GM18873 (cell line): ENCODE results near the gene IL17C.
A peak's percentile ranks its signal among the peaks of the same experiment; 100 is the strongest.
"Not testable (repeated sequence)": the region's sequence is repeated elsewhere in the genome, so short reads cannot be mapped to it uniquely, and the experiment has no call there.

Experiments
- ATAC-seq: cut with Tn5 transposase; IDR thresholded peaks from one replicate; pipeline ENCODE4 v1.9.1; 2021; ENCODE audit warnings: mild to moderate bottlenecking, moderate library complexity, moderate number of reproducible peaks; ENCODE audit not compliant: unreplicated experiment, low FRiP score

Gene IL17C

DNA sequence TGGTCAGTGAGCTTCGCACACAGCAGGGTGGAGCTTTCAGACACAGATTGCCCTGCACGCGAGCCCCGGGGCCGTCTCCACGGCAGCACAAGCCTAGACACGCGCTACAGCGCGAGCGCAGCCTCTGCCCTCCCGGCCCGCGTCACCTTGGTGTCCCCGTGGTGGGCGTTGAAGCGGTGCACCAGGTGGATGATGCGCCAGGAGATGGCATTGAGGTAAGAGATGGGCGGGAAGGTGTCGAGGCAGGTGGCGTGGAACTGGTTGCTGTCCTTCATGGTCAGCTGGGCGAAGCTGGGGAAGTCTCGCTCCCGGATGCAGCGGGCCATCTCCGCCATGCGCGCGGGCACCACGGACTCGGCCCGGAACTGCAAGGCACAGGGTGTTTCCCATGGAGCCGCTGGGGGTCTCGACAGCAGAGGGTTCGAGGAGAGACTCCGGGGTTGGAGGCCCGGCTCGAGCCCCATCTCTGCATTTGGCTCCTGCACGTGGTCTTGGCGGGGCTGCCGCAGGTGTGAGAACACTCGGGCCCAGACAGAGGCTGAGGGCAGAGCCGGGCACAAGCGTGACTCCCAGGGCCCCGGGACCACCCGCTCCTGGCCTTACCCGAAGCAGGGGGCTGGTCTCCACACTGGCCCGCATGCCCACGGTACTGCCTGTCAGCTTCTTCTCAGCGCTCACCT, 16.8 kb downstream of the IL17C start:
- no peak for ATAC-seq

DNA sequence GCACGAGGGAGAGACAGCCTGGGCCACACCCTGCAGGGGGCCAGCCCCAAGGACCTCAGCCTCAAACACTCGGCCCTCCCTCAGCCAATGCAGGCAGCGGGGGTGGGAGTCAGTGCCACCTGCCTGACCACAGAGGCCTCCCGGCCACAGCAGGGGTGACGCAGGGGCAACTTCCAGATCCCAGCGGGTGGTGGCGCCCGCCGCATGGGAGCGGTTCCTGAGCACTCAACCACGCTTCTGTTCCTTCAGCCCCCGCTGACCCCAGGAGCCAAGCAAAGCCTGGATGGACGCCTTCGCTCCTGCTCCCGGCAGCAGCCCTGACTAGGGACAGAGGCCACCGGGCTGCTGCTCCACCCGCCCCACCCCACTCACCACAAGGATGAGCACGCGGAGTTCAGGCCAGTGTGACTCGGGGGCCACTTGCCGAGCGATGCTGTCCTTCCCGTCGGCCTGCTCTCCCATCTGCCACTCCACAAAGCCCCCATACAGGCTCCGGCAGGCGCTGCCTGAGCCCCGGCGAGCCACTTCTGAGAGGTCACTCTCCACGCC, 17.4 kb downstream of the IL17C start:
- no peak for ATAC-seq

DNA sequence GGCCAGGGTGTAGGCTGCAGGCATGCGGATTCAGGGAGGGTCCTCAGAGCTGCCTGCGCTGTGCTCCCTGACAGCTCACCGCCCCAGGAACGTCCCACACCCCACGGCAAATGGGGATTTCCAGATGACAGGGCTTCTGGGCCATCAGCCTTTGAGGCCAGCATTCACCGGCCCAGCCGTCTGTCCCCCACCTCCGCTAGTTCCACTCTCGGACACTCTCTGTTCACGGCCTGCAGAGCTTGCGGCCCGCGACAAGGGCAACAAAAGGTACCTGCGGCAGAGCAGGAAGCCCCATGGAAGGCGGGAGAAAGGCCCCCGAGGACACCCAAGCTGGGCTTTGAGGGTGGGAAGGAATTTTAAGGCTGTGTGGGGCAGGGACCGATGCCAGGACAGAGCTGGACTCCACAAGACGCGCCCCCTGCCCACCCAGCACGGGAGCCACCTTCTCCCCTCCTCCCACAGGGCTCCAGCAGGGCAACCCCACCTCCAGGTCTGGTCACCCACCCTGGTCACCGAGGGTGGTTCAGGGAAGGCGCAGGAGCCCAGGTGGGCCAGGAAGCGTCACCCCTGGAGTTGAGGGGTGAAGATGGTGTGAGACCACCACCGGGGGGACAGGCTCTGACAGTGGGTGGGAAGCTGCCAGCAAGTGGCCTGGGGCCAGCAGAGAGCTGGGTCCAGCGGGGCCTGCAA, 18.1 kb downstream of the IL17C start:
- ATAC-seq, result no peak

DNA sequence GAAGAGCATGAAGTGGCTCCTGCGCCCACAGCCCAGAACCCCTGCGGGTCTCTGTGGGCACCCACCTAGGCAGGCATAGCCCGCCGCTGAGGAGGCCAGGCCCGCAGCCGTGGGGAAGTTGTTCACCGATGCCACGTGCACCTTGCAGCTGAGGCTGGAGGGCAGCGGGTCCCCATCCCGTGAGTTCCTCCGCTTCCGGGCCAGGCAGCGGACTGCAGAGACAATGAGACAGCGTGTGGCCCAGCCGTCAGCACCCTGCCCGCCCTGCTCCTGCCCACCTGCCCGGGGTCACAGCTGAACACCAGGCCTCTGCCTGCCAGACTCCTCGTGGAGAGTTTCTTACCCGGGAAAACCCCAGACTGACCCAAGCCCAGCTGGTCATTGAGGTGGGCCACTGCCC, 19.0 kb downstream of the IL17C start:
- ATAC-seq, result no peak

DNA sequence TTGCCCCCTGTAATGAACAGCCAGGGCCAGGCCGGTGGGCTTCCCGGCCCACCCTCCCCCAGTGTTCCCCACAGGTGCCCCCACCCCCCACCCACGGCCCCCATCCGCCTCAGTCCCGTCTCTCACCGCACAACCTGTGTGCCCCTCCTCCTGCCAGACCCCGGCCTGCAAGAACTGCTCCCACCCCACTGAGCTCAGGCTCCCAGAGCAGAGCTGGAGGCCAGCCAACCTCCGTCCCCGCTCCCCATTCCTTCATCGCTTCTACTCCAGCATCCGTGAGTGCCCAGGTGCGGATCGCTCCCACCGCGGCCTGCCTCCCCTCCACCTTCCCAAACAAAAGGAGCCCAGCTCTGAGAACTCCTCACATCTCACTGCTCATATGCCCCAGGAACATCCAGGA, 20.3 kb downstream of the IL17C start:
- ATAC-seq, result no peak

DNA sequence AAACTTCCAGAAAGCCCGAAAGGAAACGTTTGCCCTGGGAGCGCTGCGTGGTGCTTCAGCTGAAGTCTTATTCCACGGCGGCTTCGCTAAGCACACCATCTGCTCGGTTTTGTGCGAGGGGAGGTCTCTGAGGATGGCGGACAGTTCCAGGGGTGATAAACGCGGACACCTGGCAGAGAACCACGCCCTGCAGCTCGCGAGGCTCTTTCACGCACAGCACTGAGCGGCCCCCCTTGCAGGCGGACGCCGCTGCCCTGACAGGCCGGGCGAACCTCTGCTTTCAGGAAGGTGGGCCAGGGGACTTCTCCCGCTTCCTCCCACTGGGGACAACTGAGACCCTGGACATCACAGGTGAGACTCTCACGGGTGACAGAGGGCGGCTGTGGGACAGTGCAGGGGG, 20.8 kb downstream of the IL17C start:
- ATAC-seq, result no peak

DNA sequence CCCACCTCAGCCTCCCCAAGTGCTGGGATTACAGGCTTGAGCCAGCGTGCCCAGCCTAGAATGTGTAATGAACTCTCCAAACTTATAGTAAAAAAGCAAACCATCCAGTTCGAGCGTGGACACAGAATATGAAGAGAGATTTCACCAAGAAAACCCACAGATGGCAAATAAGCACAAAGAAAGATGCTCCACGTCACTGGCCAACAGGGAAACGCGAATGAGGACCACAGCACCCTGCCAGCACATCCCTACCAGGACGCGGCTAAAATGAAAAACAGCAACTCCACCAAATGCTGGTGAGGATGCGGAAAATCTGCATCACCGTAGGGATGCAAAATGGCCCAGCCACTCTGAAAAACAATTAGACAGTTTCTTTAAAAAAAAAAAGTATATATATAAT, 23.1 kb downstream of the IL17C start:
- no peak for ATAC-seq

DNA sequence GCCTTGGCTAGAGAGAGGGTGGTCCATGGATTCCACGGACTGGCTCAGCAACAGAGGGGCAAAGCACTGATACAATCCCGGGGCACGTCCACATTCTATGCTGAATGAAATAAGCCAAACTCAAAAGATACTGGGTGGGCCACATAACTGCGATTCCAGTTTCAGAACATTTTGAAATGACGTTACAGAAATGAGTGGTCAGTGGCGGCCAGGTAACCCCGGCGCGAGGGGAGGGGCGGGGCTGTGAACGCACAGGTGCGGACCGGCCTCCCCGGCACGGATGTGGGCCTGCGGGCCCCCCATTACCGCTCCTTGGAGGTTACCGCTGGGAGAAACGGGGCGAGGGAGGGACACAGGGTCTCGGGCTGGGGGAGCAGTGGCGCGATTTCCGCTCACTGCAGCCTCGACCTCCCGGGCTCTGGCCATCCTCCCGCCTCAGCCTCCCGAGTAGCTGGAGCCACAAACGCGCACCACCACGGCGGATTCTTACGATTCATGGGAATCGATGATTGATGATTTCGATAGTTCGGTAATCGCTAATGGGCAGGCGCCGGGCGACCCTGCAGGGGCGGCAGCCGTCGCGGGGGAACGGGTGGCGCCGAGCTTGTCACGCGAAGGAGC, 24.0 kb downstream of the IL17C start:
- ATAC-seq, result no peak

DNA sequence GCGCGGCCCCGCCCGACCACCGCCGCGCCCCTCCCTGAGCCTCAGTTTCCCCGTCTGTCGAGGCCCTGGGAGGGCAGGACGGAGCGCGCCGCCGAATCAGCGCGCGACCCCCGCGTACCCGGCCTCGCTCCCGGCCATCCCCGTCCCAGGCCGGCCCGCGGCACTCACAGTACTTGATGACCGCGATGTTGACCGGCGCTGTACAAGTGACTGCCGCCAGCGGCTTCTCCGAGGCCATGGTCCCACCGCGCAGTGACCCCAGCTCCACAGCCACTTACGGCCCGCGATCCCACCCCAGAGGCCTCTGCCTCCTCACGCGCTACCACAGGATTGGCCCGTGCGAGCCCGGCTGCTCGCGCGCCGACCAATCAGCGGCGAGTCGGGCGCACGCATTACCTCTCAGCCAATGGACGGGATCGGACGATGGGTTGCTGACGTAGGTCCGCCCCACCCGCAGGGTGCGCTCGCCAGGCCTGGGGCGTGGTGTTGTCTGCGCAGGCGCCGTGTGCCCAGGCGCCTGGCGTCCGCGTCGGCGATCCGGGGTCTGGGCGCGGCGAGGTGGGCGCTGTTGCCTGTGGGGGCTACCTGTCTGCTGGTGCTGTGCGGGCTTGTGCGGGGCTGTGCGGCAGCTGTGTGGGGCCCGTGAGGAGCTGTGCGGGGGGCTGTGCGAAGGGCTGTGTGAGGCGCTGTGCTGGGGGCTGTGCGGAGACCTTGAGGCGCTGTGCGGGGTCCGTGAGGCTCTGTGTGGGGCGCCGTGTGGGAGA, 24.7 kb downstream of the IL17C start, which contains the start of gene MVD:
TSS of gene MVD (minus strand) at position 249 of the 764 bp plus-strand sequence. CDS start at position 238, 11 bp downstream.
- peak; percentile 92 for ATAC-seq

DNA sequence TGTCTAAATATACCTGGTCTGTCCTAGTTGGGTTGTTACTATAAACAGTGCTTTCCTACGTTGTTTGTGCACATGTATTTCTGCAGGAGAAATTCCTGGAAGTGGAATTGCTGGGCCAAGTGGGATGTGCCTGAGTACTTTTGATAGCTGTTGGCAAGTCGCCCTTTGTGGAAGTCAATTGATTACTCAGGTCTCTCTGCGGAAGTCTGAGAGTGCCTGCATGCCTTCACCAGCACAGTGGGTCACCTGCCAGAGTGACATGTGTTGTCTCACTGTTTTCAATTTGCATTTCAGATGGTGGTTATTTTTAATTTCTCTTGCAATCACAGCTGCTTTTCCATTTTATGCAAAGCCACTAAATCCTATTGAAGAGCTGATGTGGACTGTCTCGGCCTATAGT, 26.8 kb downstream of the IL17C start:
- ATAC-seq, result no peak

DNA sequence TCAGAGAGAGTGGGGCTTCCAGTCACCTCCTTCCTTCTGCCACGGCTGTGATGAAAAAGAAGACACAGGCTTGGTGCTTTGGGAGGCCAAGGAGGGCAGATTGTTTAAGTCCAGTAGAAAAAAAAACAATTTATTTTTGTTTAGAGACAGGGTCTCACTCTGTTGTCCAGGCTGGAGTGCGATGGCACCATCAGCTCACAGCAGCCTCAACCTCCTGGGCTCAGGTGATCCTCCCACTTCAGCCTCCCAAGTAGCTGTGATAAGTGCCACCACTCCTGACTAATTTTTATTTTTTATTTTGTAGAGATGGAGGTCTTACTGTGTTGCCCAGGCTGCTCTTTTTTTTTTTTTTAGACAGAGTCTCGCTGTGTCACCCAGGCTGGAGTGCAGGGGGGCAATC, 27.2 kb downstream of the IL17C start:
- ATAC-seq, result no peak

DNA sequence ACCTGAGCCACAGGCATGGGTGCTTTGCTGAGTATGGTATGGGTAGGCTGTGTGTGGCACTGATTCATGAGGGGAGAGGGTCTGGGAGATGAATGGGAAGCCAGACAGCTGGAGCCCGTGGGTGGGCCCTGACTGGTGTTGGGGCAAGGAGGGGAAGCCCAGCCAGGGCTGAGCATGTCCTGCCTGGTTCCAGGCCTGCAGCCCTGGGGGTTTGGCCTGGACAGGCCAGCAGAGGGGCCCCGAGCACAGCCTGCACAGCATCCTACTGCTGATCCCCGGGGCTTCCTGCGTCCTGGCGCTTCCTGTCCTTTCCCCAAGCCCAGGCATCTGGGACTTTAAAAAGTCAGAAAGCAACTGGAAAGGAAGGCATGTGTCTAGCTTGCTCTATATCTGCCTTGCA, 29.1 kb downstream of the IL17C start:
- ATAC-seq, result no peak

DNA sequence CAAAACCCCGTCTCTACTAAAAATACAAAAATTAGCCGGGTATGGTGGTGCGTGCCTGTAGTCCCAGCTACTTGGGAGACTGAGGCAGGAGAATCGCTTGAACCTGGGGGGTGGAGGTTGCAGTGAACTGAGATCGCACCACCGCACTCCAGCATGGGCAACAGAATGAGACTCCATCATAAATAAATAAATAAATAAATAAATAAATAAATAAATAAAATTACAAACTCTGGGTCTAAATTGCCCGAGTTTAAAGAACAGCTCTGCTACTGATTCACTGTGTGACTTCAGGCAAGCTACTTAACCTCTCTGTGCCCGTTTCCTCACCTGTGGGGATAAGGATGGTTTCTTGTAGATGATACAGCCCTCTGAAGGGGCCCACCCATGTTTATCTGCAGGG, 31.1 kb downstream of the IL17C start:
- ATAC-seq, result not testable (repeated sequence)

DNA sequence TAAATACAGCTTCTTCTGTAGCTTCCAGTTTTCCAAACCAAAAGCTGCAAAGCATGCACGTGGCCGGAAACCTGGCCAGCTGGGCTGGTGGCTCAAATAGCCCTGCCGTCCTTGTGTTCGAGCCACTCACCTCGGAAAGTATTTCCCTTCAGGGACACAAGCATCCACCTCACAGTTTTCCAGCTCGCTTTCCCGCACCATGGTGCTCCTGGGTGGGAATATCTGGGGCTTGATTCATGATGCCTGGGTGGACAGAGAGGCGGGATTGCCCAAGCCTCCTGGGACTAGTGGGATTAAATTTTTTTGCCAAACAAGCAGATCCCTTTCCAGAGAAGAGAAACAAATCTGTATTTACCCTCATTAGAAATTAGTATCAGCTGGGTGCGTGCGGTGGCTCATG, 31.6 kb downstream of the IL17C start:
- no peak for ATAC-seq

DNA sequence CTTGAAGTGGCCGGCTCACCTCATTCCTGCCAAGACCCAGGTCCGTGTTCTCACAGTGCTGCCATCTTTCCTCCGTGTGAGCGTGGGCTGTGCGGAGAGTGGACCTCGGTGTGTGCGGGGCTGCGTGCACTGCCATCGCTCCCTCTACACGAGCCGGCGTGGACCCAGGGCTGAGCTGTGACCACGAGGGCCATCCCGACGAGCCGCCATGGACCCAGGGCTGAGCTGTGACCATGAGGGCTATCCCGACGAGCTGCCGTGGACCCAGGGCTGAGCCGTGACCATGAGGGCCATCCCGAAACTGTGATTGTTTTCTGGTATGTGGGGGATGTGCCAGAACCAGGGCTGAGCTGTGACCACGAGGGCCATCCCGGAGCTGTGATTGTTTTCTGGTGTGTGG, 33.4 kb downstream of the IL17C start:
- ATAC-seq, result no peak

DNA sequence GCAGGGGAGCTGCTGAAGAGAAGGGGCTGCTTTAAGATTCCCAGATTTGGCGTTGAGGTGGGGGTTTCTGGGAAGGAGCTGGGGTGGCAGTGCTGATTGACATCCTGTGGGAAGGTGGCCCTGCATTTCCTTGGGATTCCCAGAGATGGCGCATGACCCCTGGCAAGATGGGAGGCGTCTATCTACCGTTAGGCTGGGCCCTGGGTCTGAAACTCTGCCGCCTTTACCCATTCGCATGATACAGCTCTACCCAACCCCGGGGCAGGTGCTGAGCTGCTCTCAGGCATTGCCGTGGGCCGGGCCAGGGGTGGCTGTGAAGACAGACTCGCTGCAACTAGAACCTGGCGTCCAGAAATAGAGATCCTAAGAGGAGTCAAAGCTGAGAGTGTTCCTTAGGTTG, 34.4 kb downstream of the IL17C start:
- ATAC-seq, result no peak

DNA sequence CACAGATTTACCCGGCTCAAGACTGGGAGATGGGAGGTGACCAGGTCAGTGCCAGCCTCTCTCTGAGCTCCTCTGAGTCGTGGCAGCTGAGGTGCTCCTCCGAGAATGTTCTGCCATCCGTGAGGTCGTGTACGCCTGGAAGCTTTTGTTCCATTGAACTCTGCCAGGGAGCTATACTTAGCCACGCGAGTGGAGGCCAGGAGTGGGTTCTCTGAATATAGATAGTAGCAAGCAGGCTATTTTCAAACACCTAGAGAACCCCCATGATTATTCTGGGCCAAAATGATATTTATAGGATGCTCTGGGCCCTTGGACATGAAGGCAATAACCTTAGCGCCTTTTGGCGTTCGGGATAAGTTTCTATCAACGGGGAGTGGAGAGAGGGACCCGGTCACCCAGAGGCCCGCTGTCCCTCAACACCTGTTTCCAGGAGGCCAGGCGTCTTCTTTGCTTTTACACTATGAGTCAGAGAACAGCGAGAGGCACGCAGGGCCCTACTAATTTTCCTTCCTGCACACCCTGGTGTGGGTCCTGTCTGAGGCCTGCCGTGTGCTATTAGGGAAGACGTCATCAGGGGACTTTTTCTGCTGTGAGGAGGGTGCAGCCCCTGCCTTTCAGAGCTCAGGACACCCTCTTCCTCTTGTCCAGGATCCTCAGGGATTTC, 35.5 kb downstream of the IL17C start:
- no peak for ATAC-seq

DNA sequence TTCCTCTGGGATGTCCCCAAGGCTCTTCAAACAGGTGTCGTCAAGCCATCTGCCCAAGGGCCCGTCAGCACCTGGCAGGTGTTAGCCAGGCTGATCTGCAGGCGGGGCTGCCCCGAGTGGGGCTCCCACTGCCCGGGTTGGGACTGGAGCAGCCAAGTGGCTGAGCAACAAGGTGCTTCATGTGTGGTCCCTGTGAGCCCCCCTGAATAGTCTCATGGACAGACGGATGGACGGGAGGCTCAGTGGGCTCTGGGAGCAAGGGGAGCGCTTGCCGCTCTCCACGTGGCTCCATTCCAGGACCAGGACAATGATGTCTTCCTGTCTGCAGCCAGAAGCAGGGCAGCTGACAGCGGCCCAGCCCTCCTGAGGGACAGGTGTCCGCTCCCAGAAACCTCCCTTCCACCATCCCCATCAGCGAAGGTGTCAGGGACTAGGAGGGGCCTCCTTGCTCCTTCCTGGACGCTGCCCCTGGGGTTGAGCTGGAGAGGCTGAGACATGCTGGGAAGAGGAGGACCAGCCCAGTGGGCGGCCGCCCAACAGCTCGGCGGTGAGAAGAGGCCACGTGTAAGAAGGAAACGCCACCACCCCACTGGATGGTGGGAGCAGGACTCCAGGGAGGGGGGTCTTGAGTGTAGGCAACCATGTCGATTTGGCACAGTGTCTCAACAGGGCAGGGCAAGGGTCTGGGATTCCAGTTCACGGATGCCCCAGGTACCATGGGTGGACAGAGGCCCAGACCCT, 38.3 kb downstream of the IL17C start:
- no peak for ATAC-seq

DNA sequence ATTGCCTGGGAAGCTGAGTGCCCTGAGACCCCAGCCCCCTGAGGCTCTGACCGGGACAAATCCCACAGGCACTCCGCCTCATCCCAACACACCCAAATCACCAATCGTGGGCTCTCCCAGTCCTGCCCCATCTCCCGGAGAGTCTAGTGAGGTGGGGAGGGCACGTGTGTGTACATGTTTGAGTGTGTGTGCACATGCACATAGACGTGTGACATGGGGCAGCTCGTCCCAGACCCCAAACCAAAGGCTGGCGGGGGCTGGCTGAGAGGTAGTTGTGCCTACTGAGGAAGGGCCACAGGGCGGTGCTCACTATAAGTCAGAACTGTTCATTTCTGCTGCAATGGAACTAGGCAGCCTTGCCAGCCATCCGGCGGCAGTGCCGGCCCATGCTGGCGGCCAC, 39.3 kb downstream of the IL17C start:
- no peak for ATAC-seq
